ENCODE data around the gene PCF11.
"Not testable (repeated sequence)": the region's sequence is repeated elsewhere in the genome, so short reads cannot be mapped to it uniquely, and the experiment has no call there.

The PCF11 gene

DNA sequence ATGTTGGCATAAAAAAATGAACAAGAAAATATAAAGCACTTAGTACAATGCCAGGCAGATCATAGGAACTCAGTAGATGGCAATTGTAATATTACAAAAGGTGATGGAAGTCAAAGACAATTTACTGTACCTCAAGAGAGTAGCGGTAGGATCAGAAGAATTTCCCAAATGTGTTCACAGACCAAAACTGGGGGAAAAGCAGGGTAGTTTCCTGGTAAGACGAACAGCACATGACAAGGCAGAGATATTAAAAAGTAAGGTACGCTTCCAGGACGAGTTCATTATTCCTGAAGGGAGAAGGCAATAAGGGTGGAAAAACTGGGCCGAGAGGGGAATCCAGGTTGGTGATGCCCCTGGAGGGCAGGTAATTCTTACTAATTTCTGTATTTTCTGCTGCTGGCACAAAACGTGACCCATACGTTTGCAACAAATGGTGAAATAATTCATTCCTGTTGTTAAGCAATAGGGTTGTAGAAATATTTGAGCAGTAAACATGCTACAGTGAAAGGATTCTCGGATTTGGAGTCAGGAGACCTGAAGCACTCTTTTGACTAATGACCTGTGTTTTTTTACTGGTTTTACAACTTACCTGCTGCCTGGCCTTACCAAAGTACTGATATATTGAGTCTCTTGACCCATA, 35.8 kb downstream of the PCF11 start:
- DNase-seq: no peak

DNA sequence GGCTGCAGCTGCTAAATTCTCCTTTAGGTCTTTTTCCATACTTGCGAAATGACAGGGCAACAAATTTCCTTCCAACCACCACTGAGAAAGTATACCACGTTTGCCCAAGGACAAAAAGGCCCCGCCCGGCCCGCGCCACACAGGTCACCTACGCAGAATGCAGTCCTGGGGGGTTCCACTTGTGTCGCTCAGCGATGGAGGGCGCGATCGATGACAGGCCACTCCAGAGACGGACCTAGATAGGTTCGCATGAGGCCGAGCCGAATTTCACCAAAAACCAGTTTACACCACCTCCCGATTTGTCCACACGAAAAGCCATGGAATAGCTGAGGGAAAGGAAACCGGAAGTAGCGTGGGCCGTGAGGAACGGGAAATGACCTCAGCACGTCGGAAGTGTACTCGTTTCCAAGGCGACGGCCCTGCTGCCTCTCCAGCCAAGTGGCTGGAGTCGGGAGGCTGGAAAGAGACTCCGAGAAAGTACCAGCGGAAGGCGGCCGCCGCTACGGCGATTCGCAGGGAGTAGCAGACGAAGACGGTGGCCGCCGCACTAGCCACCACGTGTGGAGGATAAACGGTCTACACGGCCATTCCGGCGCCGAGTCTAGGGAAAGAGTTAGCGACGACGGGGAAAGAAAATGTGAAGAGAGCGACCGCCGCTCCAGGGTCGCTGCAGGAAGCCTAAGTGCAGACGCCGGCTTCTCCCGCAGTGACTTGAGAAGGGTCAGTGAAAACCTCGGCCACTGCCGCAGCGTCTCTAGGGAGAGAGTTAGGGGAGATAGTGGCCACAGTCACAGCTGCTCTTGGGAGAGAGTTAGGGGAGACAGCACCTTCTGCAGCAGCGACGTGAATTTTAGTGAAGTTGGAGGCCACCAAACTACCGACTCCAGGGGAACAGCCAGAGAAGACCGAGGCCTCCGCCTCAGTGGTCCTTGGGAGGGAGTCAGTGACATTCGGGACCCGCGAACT, 36.7 kb downstream of the PCF11 start, which contains the start of gene ANKRD42:
ANKRD42 (plus strand) TSS at position 398 of the 966 bp plus-strand sequence. CDS start 959 bp downstream, outside the sequence.
- DNase-seq: peak; percentile 92

DNA sequence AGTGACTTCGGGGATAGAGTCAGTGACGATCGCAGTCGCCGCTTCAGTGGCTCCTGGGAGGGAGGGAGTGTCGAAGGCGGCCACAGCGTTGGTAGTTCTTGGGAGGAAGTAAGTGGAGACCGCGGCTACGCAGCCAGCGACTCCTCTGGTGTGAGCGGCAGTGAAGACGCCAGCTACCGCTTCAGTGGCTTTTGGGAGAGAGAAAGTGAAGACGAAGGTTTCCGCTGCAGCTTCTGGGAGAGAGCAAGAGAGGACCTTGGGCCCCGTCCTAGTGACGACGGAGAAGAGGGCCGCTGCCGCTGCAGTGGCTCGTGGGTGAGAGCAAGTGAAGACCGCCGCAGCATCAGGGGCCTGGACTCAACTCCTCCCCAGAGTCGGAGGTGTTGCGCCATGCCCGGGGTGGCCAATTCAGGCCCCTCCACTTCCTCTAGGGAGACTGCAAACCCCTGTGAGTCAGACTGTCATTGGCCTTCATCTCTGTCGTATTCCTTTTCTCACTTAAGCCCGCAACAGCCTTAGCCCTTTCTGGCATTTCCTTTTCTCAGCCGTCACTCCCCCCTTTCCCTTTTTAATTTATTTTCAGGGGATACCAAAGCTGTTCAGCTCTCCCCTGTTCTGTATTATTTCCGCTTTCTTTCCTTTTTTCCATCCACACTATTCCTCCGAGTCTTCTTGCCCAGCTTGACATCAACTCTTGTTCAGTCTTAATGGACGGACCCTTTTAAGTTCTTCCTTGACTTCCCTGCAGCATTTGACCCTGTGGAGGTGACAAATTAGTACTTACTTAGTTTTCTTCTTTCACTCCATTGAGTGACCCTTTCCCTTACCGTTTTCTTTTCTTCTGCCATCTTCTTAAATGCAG, 37.6 kb downstream of the PCF11 start:
- peak; percentile 77 for DNase-seq

DNA sequence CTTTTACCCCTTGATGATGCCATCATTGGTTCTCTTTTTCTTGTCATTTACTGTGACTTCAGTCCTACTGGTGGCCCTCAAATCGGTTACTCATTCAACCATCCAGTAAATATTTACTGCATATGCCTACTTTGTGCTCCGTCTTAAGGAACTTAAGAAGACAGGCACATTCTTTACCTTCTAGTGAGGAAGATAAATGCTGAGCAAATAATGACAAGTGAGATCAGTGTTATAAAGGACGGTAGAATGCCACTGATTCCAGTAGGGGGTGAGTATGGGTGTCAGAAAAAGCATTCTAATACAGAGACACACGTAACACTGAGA, 38.2 kb downstream of the PCF11 start:
- DNase-seq: no peak

DNA sequence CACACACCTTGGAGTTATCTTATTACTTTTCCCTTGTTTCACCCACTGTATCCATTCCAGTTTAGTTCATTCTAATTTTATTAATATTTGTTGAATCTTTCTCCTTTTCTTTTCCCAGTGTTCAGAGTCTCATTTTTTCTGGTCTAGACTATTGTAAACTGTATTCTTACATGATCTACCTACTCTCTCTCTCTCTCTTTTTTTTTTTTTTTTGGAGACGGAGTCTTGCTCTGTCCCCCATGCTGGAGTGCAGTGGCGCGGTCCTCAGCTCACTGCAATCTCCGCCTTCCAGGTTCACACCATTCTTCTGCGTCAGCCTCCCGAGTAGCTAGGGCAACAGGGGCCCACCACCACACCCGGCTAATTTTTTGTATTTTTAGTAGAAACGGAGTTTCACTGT, 38.7 kb downstream of the PCF11 start:
- DNase-seq: no peak

DNA sequence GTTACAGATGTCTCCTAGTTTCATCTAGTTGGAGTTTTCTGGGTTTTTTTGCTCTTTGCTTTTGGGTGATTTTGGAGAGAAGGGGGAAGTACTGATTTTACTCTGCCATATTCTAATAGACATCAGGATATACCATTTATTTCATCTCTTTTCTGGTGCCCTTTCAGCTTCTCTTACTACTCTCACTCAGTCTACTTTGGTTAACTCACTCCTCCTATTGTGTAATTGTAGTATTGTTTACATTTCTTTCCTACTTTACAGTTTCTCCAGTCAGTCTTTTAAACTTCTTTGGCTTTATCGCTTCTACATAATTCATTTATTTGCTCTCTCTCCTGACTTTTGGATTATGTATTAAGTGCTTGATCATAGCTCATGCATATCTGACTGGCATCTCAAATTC, 43.1 kb downstream of the PCF11 start:
- no peak for DNase-seq

DNA sequence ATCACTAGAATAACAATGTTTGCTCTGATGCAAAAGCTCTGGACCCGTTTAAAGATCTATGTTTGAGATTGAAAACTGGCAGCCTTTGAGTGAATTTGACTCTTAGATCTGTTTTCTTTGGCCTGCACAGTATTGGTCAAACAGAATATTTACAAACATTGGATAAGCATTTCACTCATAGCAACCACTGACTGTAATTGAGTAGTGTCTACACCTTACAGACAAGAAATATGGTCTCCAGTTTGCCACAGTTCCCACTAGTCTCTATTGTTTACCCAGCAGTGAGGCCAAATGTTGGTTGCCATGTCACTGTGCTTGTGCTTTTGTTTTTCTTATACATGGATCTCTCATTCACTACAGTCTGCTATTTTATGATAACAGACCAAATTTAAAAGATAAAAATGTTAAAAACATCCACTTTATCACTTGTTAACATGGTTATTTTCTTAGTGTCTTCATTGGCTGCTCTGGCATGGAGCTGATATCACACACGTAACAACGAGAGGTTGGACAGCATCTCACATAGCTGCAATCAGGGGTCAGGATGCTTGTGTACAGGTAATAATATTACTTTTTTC, 48.8 kb downstream of the PCF11 start:
- no peak for DNase-seq

DNA sequence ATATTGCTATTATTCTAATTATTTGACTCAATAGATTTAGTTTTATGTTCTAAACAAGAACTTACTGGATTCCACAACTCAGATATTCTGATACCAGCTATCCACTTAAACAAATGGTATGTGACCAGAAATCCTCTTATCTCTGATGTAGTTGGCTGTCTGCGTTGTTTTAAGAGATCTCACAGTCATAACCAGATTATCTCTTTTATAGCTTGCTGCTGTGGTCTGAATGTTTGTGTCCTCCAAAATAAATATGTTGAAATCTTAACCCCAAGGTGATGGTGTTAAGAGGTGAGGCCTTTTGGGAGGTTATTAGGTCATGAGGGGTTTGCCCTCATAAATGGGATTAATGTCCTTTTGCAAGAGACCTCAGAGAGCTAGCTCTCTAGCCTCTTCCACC, 49.3 kb downstream of the PCF11 start:
- DNase-seq: no peak

DNA sequence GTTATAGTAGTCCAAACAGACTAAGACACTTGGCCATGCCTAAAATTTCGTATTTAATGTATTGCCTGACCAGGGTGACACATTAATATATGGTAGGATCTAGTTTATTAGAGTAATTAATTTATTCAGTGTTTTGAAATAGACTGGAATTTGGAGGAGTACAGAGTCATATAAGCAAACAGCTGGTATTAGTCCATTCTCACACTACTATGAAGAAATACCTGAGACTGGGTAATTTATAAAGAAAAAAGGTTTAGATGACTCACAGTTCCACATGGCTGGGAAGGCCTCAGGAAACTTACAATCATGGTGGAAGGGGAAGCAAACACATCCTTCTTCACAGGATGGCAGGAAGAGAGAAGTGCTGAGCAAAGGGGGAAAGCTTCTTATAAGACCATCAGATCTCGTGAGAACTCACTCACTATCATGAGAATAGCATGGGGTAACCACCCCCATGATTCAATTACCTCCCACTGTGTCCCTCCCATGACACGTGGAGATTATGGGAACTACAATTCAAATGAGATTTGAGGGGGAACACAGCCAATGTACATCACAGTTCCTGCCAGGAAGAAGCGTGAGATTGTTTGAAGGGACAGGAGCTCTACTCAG, 49.9 kb downstream of the PCF11 start:
- DNase-seq: not testable (repeated sequence)

DNA sequence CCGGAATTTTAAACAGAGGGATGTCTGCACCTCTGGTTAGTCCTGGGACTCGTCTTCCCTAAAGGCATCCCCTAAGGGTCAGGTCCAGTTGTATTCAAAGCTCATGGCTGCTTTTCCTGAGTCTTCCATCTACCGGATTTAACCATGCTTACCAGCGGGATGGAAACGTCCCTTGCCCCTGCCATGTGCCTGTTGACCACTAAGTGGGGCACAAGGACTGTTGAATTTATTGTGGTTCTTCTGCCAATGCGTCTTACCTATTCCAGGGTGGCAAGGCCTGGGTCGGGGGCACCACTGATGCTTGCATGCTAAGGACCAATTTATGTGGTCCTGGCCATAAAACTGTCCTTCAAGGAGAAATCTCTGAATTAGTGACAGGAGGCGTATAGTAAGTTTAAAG, 62.2 kb downstream of the PCF11 start:
- no peak for DNase-seq

DNA sequence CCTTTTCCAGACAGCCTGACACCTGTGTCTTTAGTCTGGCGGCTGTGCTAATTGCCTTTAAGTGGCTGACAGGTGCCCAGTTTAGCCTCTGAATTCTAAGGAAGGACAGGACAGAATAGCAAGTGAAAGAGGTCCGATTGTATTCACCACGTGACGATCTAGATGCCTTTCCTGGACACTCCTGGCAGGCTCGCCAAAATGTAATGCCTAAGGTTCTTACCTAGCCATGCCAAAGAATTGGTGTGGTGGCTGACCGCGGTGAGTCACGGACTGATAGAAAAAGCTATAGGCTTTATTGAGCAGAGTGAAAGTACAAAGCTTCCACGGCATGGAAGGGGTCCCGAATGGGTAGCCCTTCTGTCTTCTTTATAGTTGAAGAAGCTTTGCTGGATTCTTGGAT, 63.3 kb downstream of the PCF11 start:
- DNase-seq: no peak

DNA sequence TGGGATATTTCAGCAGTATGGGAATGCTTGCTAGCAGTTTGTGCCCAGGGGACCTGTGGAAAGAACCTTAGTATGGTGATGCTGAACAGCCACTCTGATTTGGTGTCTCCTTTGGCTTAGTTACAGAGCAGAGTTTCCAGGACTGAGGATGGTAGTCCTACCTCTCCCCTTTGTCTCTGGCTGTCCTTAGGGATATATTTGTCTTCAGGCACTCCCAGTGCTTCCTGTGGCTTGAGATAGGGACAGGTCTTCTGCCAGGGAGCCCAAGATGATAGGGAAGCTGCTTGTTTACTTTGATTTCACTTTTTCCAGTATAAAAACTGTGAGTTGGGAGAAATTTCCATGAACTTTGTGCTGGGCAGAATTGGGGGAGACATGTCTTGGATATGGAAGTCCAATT, 64.8 kb downstream of the PCF11 start:
- DNase-seq: no peak

DNA sequence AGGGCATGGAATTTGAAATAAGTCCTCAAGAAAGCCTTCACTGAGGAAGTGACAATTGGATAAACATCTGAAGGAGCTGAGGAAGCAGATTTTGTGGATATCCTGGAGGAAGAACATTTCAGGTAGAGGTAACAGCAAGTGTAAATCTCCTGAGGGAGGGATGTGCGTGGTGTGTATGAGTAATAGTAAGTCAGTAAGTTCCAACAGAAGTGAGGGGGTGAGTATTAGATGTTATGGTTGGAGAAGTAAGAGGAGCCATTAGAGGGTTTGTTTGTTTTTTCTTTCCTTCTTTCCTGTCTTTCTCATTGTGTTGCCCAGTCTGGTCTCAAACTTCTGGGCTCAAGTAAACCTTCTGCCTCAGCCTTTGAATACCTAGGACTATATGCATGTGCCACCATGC, 65.6 kb downstream of the PCF11 start:
- DNase-seq: no peak

DNA sequence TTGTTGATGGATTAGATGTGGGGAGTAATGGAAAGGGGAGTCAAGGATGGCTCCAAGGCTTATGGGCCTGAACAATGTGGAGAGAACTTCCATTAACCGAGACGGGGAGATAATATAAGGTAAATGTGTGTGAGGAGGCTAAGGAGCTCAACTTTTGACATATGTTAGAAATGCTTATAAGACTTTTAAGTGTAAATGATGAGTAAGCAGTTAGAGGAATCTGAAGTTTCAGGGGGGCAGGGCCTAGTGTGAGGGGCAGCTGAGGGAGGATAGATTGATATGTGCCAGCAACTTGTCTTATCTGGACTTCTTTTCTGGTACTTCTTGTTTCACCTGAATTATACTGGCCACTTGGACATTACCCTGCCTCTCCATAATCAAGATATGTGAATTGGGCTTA, 66.5 kb downstream of the PCF11 start:
- no peak for DNase-seq

DNA sequence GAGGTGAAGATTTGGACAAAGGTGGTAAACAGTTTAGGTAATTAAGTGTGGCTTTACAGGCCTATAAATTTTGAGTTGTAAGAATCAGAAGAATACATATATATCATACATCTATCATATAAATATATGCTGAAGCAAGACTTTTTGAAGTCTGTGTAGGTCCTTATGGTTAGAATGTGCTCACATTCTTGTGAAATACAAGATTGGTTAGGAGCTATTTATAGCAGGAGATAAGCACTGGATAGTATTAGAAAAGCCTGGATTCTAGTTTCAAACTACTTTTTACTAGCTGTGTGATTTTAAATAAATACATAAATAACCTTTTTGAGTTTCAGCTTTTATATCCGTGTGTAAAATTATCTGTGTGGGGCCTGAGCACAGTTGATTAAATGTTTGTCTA, 78.9 kb downstream of the PCF11 start:
- no peak for DNase-seq

Measured in fibroblast of skin of right quadriceps (primary cell).